KMS-11 (cell line): ENCODE measurements around the gene DLK1.

ENCODE experiments used
- H2AFZ ChIP-seq: fragments of 200-600 bp; sonication (generic); 2 replicates; pipeline ENCODE4 v1.6.1; 2016; ENCODE audit warnings: antibody characterized with exemption, mixed run types, low read depth
- H3K27ac ChIP-seq: fragments of 200-600 bp; sonication (generic); 2 replicates; pipeline ENCODE4 v1.6.1; 2016; ENCODE audit warnings: mild to moderate bottlenecking, mixed run types
- H3K27me3 ChIP-seq: fragments of 200-600 bp; sonication (generic); 2 replicates; pipeline ENCODE4 v1.6.1; 2017; ENCODE audit warnings: mild to moderate bottlenecking, low read depth, mixed run types, moderate library complexity; ENCODE audit not compliant: insufficient read depth
- H3K36me3 ChIP-seq: fragments of 200-600 bp; sonication (generic); 2 replicates; pipeline ENCODE4 v1.6.1; 2017; ENCODE audit warnings: mild to moderate bottlenecking, mixed run types; ENCODE audit not compliant: insufficient read depth
- H3K4me1 ChIP-seq: fragments of 200-600 bp; sonication (generic); 2 replicates; pipeline ENCODE4 v1.6.1; 2016; ENCODE audit warnings: mild to moderate bottlenecking, low read depth, mixed run types; ENCODE audit not compliant: poor library complexity, severe bottlenecking
- H3K4me2 ChIP-seq: fragments of 200-600 bp; sonication (generic); 2 replicates; pipeline ENCODE4 v1.7.0; 2016; ENCODE audit warnings: mild to moderate bottlenecking, mixed run types
- H3K4me3 ChIP-seq: fragments of 200-600 bp; sonication (generic); IDR thresholded peaks from 2 replicates; pipeline ENCODE4 v1.6.1; 2017; ENCODE audit warnings: low read depth, low read length, mixed read lengths; ENCODE audit not compliant: insufficient read depth
- H3K79me2 ChIP-seq: fragments of 200-600 bp; sonication (generic); 2 replicates; pipeline ENCODE4 v1.6.1; 2016; ENCODE audit warnings: low read depth, mixed run types; ENCODE audit not compliant: insufficient read depth
- H3K9ac ChIP-seq: fragments of 200-600 bp; sonication (generic); 2 replicates; pipeline ENCODE4 v1.6.1; 2016; ENCODE audit warnings: mild to moderate bottlenecking, mixed run types
- H4K20me1 ChIP-seq: fragments of 200-600 bp; sonication (generic); 2 replicates; pipeline ENCODE4 v1.6.1; 2016; ENCODE audit warnings: mild to moderate bottlenecking, mixed run types; ENCODE audit not compliant: insufficient read depth
- CTCF ChIP-seq: fragments of 200-600 bp; sonication (generic); conservative IDR thresholded peaks from 2 replicates; pipeline ENCODE4 v1.6.1; 2017; ENCODE audit warnings: low read depth, mild to moderate bottlenecking, antibody characterized with exemption, low read length, moderate library complexity, mixed read lengths

DLK1 gene

GRCh38 chr14:100724536-100724935 is 2.2 kb upstream of the DLK1 start:
- Histone ChIP-seq H3K4me3 (no peak overlapping the region), H3K36me3 (no peaks in the 10 kb centered on the region), H3K79me2 (no peaks in the 10 kb centered on the region), H4K20me1 (no peaks in the 10 kb centered on the region), H3K4me1 (no peaks in the 10 kb centered on the region), H3K9ac (no peak overlapping the region), H3K27me3 (peaks cover 25% of the 10 kb centered on the region; the same call in 1 of the 2 replicates), H2AFZ (no peak overlapping the region), H3K27ac (no peak overlapping the region), H3K4me2 (no peak overlapping the region)
- no peak for TF ChIP-seq CTCF

GRCh38 chr14:100725587-100726387 is 905 bp upstream of the DLK1 start:
- Histone ChIP-seq H3K4me1 (no peaks in the 10 kb centered on the region), H2AFZ (no peak overlapping the region), H3K9ac (no peak overlapping the region), H3K36me3 (no peaks in the 10 kb centered on the region), H3K79me2 (no peaks in the 10 kb centered on the region), H3K4me2 (no peak overlapping the region), H3K27ac (no peak overlapping the region), H4K20me1 (no peaks in the 10 kb centered on the region), H3K4me3 (no peak overlapping the region), H3K27me3 (peaks cover 20% of the 10 kb centered on the region; the same call in 1 of the 2 replicates)
- TF ChIP-seq CTCF = no peak

- Histone ChIP-seq H3K79me2 (no peaks in the 10 kb centered on the region), H3K27ac (no peak overlapping the region), H3K36me3 (no peaks in the 10 kb centered on the region), H3K4me3 (no peak overlapping the region), H3K4me1 (no peaks in the 10 kb centered on the region), H3K27me3 (peaks cover 9% of the 10 kb centered on the region; the same call in 1 of the 2 replicates), H2AFZ (no peak overlapping the region), H3K9ac (no peak overlapping the region), H4K20me1 (no peaks in the 10 kb centered on the region), H3K4me2 (no peak overlapping the region)
- no peak for TF ChIP-seq CTCF
These were observed 587 bp downstream of the DLK1 start for GRCh38 chr14:100727086-100727872.

- H3K27me3 ChIP-seq = peaks cover 11% of the 10 kb centered on the region; the same call in 1 of the 2 replicates
- no peak overlapping the region for H3K4me3 ChIP-seq
- H2AFZ ChIP-seq = no peak overlapping the region
- H3K4me2 ChIP-seq = no peak overlapping the region
- H3K36me3 ChIP-seq = no peaks in the 10 kb centered on the region
- no peak for TF ChIP-seq CTCF
- no peaks in the 10 kb centered on the region for H3K4me1 ChIP-seq
- H3K9ac ChIP-seq = no peak overlapping the region
- no peak overlapping the region for H3K27ac ChIP-seq
- no peaks in the 10 kb centered on the region for H3K79me2 ChIP-seq
- H4K20me1 ChIP-seq = no peaks in the 10 kb centered on the region
These were observed 1.2 kb downstream of the DLK1 start for GRCh38 chr14:100727873-100728240.
